Ecto neural progenitor cell (in vitro differentiated cells): ENCODE measurements around the gene PTPRK.

Source experiments
- DNase-seq: peaks from one replicate; pipeline ENCODE4 v3.0.0-alpha.2; 2018; ENCODE audit warnings: low spot score

PTPRK gene

DNA sequence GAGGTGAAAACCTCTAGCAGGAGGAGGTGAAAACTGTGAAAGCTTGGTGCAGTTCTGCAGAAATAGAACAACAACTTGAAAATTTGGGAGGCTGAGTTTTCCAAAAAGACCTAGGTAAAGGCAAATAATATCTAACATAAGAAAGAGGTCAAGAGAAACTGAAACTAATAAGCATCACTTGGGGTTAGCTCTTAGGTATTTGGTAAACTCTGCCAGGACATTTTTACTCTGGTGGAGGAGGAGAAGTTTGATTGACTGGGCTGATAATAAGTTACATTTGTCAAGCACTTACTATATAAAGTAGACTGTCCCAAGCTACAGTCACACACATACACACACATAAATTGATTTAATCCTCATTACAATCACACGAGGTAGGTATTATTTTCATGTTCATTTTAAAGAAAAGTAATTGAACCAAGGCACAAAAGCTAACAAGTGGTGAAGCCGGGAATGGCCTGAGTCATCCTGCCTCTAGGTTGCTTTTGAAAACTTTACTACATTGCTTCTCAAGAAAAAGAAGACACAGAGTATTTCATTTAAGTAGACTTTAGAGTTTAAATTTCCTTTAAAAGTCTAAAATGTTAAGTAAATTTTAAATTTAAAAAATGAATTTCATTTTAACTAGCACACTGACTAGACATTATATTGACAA lies 275.5 kb downstream of the PTPRK start:
- DNase-seq = no peak

DNA sequence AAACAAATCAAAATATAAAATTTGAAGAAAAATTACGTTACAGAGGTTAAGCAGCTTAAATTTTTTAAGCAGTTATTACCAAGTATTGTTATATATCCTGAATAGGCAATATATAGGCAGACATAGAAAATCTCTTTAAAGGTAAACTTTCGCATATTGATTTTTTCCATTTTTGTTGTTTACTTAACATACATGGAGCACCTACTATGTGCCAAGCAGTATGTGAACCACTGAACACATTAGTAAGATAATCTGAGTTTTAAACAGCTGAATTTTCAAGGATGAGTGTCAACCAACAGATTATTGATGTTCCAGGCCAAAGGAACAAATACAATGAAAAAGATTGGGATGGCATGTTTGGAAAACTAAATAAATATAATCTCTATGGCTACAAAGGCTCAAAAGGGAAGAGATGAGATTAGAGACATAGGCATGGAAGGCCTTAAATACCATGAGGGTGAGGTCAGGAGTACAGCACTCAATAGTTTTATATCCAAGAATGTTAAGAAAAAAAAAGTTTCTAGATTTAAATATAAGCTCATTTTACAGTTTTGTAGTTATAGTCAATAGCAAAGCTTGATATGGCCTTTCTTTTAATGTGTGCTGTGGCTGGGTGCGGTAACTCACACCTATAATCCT lies 277.5 kb downstream of the PTPRK start:
- DNase-seq = no peak

DNA sequence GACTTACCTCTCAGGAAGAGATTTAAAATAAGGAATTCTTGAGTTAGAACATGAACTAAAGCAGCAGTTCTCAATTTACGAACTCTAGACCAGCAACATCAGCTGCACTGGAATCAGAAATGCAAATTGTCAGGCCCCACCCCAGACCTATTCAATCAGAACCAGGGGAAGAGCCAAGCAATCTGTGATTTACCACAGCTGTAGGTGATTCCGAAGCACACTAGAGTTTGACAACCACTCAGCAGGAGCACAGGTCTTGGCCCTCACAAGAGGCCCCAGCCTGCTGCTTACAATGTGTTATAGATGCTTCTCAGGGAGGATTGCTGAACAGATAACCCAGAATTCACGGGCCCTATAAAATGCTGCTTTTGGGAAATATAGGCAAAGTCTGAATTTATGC lies 279.2 kb downstream of the PTPRK start:
- no peak for DNase-seq

GRCh38 chr6:128240024-128240428 lies 280.4 kb downstream of the PTPRK start:
- DNase-seq = no peak

- DNase-seq = no peak
These were observed 281.3 kb downstream of the PTPRK start for GRCh38 chr6:128239146-128239545.

DNA sequence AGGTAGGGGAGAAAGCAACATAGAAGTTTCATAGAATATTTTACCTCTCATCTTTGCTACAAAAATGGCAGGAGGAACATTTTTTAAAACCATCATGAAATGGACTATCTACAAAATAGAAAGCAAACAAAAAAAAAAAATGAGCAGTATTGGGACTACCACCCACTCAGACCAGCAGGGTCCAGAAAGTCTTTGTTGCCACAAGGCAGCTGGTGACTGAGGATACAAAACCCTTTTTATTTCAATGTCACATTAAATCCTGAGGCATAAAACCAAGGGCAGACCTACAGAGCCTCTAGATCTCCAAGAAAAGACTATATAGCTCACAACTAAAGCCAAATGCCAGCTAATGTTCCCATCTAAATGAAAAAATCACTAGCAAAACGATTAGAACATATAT lies 282.2 kb downstream of the PTPRK start:
- no peak for DNase-seq

DNA sequence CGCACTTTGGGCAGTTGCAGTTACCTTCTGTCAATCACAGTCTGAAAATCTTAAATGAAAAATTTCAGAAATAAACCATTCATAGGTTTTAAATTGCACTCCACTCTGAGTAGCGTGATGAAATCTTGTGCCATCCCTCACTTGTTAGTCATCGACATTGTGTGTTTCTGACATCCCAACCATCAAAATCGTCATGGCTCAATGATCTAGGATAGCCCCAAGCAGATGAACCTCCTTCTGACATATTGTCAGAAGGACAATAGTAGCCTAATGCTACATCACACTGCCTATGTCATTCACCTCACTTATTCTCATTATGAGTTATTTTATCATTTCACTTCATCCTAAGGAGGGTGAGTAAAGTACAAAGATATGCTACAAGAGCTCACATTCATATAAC lies 284.8 kb downstream of the PTPRK start:
- DNase-seq = no peak

- no peak for DNase-seq
These were observed 286.9 kb downstream of the PTPRK start for GRCh38 chr6:128233531-128233930.

GRCh38 chr6:128230267-128230989 lies 290.0 kb downstream of the PTPRK start:
- no peak for DNase-seq

DNA sequence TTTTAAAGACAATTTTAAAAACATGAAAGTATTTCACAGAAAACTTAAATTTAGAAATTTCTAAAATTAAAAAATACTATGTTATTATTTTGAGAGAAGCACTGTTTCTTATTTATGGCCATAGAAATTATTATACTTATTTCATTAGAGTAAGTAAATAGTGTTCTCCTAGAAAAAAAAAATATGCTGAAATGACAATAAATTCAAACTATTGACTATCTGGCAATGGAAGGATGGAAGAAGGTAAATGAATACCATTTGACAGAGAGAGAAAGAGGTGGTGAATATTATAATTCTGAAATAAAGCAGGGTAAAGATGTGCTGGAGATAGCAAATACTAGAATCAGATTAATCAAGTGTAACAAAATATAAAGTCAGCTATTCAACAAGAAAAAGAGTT lies 294.8 kb downstream of the PTPRK start:
- DNase-seq = no peak

DNA sequence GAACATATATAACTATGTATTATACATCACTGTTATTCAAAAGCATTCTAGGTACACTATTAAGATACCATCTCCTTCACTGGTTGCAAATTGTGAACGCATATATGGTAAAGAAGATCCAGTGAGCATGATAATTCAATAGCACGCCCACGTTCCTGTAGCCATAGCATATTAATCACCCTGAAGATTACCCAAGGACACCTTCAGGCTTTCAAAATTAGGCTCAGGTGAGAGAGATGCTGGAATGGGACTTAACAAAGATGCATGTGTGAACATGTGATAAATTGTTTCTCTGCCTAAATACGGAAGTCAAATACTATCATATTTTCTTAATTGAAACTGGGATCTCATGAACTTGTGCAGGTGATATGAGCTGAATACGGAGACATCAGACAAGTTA lies 303.5 kb downstream of the PTPRK start:
- no peak for DNase-seq

- DNase-seq = no peak
These were observed 310.6 kb downstream of the PTPRK start for GRCh38 chr6:128209771-128210170.

DNA sequence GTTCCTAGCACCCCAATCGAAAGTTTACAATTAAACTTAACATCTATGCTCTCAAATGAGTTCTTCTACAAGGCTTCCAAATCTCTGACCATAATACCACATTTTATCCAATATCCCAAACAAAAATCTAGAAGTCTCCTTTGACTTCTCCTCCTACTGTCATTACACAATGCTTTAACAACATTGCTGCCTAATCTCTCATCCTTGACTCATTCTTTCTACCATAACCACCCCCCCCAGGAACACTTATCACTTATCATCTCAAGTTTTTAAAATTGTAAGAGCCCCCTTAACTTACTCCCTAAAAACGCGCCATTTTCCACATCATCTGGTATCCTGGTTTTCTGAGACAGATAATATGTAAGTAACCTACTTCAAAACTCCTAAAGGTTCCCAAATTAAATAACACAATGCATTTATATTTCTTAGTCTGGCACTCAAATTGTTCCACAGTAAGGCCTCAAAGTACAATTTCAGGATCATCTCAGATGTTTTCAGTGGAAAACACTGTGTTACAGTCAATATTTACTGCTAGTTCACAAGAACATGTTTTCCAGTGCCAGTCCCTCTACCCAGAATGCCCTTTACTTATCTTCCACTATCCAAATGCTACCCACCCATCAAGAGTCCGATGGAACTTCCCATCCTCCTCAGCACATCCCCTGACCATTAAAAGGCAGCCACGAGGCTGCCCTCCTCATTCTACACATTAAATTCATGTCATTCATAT lies 311.4 kb downstream of the PTPRK start:
- no peak for DNase-seq

DNA sequence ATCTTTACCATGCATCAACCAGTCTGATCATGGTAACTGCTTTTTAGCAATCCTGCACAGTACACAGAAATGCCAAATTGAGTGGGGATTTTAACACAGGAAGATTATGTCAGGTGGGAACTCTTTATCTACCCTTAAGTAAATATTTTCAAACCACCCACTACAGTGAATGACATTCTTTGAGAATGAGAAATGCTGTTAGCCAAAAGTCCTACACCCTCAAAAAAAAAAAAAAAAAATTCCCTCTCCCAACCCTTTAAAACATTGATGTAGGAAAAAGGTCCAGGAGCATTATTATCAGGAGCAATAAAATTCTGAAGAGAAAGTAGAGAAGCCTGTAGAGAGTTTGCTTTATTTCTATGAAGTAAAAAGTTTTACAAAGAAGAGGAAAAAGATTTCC lies 312.3 kb downstream of the PTPRK start:
- DNase-seq = no peak

- DNase-seq = no peak
These were observed 313.6 kb downstream of the PTPRK start for GRCh38 chr6:128206610-128207426.

DNA sequence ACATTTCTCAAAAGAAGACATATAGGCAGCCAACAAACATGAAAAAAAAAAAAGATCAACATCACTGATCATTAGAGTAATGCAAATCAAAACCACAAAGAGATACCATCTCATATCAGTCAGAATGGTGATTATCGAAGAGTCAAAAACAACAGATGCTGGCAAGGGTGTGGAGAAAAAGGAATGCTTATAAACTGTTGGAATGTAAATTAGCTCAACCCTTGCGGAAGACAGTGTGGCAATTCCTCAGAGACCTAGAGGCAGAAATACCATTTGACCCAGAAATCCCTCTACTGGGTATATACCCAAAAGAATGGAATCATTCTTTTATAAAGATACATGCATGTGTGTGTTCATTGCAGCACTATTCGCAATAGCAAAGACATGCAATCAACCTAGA lies 315.8 kb downstream of the PTPRK start:
- no peak for DNase-seq

DNA sequence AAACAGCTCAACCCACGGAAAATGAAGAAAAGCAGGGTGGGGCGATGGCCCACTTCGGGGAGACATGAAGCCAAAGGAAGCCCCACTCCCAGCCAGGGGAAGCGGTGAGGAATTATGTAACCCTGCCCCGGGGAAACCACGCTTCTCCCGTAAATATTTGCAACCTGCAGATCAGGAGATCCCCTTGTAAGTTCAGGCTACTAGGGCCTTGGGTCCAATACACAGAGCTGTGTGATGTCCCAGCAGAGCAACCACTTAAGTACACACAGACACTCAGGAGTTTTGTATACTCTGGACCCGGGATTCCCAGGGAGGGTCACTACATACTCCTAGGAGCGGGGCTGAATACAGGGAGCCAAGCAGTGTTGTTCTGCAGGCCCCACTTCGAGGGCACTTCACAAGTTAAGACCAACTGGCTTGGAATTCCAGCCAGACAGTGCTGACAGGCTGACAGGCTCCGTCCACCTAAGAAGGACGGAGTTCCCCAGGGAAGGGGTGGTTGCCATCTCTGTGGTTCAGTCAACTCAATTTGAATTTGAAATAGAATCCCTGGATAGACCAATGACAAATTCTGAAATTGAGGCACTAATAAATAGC lies 318.1 kb downstream of the PTPRK start:
- DNase-seq = no peak

DNA sequence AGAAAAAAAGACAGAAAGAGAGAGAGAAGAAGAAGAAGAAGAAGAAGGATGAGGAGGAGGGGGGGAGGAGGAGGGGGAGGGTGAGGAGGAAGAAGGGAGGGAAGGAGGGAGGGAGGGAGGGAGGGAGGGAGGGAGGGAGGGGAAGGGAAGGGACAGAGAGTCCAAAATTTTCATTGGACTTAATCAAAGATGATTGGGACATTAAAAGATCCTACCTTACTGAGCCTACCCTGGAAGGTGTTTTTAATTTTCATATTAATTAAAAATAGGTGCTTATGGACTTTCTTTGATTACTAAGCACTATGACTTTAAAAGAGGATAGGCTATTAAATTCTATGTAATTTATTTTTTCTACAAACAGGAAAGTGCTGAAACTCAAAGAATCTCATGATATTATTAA lies 319.6 kb downstream of the PTPRK start:
- DNase-seq = no peak

- no peak for DNase-seq
These were observed 320.9 kb downstream of the PTPRK start for GRCh38 chr6:128199461-128199860.

DNA sequence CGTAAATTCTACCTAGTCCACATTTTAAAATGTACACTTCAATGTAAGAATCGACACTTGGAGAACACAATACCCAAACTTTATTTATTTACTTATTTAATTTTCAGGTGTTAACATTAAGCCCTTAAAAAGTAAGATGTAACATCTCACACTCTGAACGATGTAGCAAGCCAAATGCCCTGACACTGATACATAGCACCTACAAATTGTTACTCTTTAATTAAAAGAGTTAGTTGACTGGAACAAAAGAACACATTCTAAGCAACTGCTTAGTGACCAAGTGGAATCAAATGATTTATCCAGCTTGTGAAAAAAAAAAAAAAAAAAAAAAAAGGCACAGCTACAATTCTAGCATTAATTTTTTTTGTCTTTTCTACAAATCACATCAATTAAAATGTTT lies 327.4 kb downstream of the PTPRK start:
- DNase-seq = no peak

- DNase-seq = no peak
These were observed 331.7 kb downstream of the PTPRK start for GRCh38 chr6:128188678-128189077.

DNA sequence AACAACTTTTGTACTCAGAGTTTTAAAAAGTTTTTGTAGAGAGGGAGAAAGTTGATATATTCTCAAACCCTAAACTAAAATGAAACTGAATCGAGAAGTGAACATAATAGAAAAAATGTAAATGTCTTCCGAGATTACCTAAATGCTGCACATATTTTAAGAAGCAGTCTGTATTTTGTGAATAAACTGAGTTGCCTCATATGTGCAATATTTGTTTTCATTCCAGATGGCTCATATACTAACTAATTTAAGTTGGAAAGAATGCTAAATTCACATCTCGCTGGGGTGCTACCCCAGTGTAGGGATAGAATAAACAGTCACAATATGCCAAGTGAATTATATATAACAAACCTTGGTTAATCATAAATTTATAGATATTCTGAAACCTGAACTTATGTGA lies 333.7 kb downstream of the PTPRK start:
- no peak for DNase-seq
